Mucosa of gallbladder (tissue), 1 donor: ENCODE results near the gene PTMA. TPM values are rescaled to one million over a fixed set of nuclear protein-coding genes. Genes with fewer than 3 reads are reported as not detected.
"Not testable (repeated sequence)": the region's sequence is repeated elsewhere in the genome, so short reads cannot be mapped to it uniquely, and the experiment has no call there.

Experiments
- DNase-seq: peaks from one replicate; pipeline ENCODE4 v3.0.0-alpha.2; 2020; ENCODE audit warnings: low spot score
- total RNA-seq: library from RNA; stranded (reverse); gene quantifications from one replicate; pipeline ENCODE4 v1.2.1, GENCODE V29; 2021
- donor health status: DM: no; HTN: no; CAD: no.

PTMA gene
- total RNA-seq, 1 donor from 2014 or later = 763 TPM

DNA sequence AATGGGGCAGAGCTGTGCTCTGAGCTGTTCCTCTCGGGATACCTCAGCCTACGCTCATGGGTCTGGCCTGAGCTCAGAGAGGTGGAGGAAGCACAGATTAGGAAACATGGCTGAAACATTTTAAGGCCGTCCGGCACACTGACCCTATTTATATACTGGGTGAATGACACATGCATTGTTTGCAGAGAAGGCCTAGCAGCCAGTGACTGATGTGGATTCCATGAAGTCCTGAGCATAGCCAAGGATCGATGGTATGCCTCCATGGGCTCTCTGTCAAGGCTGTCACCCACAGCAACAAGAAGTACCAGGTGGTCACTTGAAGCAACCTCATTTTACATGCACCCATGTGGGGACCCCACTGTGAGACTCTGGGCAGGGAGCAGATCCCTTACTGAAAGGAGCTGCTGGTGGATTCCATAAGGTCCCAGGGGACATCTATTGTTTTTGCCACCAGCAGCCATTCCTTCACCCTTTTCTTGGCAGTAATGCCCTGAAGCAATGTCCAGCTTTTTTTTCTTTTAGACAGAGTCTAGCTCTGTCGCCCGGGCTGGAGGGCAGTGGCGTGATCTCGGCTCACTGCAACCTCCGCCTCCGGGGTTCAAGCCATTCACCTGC lies 8.4 kb downstream of the PTMA start:
- no peak for DNase-seq

DNA sequence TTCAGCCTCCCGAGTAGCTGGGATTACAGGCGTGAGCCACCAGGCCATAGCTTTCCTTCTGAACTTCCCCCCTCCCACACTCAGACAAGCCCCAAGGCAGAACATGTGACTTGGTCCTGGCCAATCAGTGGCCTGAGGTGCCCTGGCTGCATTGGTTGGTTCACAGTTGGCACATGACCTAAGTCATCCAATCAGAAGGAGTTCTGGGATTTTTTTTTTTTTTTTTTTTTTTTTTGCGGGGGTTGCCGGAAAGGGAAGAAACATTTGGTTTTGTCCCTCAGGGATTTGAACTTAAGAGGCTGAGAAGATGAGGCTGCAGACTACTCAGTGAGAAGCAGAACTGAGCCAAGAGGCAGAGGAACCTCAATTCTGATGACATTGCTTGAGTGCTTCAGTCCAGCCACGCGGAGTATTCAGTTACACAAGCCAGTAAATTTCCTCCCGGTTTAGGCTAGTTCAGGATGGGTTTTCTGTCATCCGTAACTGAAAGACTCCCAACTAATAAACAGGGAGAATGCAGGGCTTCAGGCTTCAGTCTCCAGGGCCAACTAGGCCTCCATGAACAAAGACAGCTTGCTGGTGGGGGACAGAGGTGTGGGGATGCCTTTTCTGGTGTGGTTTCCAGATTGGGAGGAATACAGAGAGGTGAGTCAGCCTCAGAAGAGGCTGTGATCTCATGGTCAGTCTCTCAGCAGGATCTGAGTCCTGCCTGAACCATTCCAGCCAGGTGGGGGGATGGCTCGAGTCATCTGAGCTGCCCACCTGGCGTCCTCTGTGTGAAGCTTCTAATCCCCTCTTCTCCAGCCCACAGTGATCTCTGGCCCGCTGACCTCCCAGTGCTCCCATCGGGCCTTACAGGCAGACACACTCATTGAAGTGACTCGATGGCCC lies 9.2 kb downstream of the PTMA start:
- no peak for DNase-seq

DNA sequence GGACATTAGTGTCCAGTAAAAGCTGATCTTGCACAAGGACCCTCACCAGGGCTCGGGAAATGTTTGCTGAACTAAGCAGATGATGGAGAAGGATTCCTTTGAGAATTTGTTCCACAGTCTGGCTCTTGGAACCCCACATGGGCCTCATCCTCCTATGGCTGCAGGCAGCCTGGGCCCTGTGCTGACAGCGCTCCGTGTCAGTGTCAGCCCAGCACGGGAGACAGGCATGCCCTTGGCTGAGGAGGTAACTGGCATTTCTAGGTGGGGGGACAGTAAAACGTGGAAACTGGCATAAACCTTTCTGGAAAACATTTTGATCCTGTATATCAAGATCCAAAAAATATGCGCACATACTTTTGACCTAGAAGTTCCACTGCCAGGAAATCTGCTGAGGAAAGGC lies 10.5 kb downstream of the PTMA start:
- DNase-seq = no peak

DNA sequence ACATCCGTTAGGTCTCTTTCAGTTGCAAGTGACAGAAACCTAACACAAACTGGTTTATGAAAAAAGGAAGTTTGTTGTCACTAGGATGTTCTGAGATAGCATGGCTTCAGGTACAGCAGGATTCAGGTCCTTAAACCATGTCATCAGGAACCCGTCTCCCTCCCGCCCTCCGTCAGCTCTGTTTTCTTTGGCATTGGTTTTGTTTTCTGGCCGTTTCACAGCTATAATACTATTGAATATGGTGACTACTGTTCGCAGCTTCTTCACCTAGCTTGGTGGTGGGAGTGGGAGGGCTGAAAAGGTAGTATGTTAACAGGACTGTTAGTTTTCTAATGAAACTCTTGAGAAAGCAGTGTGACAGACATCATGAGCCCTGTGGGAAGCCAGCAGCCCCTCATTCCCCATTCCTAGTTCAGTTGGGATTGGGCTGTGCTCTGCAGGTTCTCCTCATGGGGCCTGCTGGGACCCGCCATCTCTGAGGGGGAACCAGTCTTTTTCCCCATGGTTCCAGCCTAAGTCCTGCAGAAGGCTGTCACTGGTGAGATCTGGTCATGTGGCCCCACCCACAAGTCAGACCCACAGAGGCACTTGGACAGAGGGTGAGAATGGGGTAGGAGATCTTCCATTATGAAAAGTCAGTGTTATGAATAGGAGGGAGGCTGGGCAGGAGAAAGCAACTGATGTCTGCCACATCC lies 12.1 kb downstream of the PTMA start:
- no peak for DNase-seq

DNA sequence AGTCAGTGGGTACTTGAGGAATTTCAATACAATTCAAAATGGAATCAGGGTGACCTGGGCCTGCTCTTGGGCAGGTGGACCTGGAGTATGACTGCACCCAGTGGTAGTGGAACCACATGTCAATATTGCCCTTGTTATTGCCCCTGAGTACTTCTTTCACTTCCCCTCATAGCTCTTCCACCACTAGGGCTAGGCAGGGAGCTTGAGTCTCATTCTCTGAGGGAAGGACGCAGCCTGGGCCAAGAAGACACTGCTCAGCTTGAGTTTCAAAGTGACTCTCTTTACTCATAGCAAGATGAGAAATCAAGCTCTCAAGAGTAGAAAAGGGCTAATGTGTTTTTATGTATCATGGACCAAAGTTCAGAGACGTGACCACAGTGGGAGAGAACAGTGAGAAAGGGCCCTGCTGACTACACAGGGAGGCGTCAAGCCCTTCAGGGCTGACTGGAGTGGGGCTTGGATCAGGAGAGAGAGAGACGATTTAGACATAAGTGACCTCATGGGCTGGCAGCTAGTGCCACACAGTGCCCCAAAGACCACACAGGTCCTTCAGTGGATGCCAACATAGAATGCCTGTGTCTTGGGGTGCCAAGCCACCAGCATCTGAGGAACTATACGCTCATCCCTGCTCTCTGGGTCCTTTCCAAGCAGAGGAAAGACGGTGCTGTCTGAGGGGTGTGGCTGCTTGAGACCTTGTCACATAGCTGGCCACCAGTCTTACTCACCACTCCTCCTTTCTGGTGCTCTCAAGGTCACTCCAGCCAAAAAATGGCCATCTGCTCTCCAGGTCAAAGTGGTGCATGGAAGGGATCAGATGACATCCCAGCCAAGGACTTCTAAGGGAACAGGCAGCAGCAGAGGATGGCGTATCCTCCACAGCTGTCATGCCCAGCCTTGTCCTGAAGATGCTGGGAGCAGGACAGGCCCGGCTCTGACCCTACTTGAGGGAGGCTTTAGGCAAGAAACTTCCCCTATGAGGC lies 13.0 kb downstream of the PTMA start:
- DNase-seq = no peak

DNA sequence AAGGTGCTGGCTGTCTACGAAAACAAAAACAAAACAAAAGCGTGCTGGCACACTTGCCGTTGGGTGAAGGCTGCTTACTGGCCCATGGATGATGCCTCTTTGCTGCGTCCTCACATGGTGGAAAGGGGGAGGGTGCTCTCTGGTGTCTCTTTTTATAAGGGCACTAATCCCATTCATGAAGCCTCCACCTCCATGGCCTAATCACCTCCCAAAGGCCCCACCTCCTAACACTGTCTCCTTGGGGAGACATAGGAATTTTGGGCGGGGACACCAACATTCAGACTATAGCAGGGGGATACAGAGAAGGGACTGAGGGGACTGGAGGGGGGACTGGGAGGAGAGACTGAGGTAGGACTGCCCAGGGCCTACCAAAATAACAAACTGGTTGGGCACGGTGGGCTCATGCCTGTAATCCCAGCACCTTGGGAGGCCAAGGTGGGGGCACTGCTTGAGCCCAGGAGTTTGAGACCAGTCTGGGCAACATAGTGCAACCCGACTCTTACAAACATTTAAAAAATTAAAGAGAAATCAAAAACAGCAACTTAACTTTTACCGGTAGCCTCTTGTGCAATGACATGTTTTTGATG lies 14.5 kb downstream of the PTMA start:
- DNase-seq = no peak

DNA sequence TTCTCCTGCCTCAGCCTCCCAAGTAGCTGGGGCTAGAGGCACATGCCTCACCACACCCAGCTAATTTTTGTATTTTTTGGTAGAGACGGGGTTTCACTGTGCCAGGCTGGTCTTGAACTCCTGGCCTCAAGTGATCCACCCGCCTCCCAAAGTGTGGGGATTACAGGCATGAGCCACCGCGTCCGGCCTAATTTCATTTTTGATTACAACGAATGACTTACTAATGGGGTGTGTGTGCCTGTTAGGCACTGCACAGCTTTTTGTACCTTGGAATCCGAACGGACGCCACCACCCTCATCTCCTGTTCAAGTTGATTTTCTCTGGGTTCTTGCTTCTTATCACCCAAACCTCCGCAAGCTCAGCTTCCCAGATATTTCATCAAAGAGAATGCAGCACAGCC lies 17.2 kb downstream of the PTMA start:
- no peak for DNase-seq

DNA sequence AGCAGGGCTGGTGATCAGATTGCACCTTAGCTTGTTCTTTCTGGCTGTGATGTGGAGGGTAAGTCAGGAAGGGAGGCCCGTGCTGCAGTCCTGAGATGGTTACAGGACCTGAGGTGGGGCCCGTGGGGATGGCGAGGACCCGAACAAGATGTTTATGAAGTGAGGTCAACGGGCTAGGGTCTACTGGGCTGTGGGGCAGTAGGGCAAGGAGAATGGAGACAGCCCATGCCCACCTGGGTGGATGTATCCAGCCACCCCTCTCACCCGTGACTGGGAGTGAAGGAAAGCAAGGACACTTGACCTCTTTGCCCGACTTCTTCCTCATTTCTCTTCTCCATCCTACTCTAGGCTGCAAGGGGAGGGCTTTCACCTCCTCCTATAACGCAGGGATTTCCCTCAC lies 18.0 kb downstream of the PTMA start:
- DNase-seq = no peak

DNA sequence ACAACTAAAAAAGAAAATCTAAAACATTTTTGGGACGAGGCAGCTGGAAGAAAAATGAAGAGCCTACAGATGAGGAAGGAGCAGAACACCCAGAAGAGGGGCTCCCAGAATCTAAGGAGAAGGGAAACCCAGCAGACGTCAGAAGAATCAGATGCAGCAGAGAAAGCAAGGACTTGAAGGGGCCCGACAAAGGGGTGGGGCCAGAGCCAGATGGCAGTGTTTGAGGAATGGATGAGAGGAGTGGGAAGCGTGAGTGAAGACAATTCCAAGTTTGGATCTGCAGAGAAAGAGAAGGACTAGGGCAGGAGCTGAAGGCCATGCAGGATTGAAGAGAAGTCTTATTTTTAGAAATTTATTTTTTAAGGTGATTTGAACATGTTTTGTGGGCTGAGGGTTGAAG lies 19.3 kb downstream of the PTMA start:
- DNase-seq = no peak

DNA sequence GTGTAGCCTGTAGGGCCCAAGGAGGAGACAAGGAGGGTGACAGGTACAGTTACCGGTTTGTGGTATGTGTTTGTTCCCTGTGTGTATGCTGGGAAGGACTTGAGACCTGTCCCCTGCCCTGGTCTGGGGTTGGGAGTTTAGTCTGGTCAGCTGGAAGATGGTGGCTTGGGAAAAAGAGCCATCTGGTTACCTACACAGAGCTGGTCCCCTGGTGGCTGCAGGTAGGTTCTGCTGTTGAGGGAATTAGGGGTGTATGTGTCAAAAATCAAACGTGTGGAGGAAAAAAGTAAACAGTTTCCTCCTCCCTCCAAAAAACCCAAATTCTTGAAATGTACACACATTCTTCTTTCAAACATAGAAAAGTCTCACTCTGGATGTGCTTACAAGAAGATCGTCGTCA lies 24.3 kb downstream of the PTMA start:
- no peak for DNase-seq

DNA sequence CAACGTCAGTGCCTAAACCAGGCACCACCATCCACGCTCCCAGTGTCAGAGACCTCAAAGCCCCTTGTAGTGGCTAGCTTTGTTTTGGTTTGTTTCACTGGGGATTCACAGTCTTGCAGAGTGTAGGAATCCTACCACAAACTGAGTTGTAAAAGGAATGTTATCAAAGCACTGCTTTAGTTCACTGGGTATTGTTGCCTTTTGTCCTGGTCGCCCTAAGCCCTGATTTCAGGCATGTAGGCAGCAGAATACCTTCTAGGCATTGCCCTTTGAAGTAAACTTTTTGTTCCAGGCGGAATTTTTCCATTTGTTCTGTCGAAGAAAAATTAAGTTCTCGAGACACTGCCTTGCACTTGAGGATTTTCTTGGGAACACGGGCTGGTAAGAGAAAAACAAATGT lies 29.4 kb downstream of the PTMA start:
- no peak for DNase-seq

DNA sequence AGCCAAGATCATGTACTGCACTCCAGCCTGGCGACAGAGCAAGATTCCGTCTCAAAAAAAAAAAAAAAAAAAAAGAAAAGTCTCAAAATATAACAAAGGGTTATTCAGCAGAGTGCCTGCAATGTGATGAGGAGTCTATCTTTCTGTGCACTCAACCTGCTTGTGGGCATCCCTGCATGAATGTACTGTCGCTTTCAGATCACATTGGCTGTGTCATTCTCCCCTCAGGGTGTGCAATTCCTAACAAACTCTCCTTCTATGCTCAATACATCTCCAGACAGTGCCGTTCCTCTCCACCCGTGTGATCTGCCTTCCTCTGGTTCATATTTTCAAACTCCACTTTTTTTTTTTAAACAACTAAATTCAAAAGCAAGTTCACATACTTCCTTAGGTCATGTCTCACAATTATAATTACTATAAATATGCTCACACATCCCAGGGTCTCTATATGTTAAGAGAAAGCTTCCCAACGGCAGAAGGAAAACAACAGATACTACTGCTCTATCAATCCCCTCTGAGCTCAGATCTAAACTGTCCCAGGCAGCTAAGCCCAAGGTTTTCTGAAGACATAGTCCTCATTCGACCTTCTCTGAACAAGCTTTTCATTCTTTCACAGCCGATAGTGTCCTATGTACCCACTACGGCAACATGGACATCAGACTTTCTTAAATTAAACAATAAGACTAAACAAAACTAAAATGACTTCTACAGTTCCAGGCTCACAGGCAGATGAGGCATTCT lies 35.2 kb downstream of the PTMA start:
- DNase-seq = no peak

DNA sequence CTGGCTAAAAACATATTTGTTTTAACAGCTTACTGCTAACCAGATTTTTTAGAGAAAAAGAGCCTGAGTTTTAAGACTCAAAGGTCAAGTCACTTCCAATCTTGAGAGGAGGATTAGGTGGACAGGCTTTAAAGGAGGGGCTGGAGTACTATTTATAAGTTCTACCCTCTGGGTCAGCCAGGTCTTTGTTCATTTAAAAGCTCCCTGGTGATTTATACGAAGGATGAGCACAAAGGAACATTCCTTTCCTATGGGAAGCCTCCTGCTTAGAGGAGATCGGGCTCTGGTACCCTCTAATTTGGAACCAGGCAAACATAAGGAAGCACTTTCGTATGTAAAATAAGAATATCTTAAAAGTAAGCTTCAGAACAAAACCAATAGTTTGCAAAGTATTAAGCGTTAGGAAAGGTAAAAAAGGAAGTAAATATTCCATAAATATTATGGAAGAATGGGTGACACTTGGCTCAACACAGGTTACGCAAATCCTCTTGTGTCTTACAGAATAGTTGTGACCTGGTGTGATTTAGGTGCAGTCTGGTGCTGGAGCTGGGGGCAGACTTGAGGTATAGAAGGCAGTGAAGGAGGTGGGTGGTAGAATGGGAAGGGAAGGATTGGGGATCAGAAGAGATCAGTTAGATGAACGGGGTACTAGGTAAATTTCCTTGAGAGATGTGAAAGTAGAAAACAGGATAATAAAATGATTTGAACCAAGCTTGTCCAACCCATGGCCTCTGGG lies 37.1 kb downstream of the PTMA start:
- DNase-seq = no peak

DNA sequence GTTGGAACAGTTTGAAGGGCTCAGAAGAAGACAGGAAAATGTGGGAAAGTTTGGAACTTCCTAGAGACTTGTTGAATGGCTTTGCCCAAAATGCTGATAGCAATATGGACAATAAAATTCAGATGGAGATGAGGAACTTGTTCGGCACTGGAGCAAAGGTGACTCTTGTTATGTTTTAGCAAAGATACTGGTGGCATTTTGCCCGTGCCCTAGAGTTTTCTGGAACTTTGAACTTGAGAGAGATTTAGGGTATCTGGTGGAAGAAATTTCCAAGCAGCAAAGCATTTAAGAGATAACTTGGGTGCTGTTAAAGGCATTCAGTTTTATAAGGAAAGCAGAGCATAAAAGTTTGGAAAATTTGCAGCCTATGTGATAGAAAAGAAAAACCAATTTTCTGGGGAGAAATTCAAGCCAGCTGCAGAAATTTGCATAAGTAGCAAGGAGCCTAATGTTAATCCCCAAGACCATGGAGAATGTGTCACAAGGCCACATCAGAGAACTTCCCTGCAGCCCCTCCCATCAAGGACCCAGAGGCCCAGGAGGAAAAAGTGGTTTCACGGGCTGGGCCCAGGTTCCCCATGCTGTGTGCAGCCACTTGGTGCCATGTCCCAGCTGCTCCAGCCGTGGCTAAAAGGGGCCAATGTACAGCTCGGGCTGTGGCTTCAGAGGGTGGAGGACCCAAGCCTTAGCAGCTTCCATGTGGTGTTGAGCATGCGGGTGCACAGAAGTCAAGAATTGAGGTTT lies 40.0 kb downstream of the PTMA start:
- DNase-seq = not testable (repeated sequence)

DNA sequence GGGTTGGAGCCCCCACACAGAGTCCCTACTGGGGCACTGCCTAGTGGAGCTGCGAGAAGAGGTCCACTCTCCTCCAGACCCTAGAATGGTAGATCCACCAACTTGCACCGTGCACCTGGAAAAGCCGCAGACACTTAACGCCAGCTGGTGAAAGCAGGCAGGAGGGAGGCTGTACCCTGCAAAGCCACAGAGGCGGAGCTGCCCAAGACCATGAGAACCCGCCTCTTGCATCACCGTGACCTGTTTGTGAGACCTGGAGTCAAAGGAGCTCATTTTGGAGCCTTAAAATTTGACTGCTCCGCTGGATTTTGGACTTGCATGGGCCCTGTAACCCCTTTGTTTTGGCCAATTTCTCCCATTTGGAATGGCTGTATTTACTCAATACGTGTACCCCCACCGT lies 40.7 kb downstream of the PTMA start:
- DNase-seq = not testable (repeated sequence)

DNA sequence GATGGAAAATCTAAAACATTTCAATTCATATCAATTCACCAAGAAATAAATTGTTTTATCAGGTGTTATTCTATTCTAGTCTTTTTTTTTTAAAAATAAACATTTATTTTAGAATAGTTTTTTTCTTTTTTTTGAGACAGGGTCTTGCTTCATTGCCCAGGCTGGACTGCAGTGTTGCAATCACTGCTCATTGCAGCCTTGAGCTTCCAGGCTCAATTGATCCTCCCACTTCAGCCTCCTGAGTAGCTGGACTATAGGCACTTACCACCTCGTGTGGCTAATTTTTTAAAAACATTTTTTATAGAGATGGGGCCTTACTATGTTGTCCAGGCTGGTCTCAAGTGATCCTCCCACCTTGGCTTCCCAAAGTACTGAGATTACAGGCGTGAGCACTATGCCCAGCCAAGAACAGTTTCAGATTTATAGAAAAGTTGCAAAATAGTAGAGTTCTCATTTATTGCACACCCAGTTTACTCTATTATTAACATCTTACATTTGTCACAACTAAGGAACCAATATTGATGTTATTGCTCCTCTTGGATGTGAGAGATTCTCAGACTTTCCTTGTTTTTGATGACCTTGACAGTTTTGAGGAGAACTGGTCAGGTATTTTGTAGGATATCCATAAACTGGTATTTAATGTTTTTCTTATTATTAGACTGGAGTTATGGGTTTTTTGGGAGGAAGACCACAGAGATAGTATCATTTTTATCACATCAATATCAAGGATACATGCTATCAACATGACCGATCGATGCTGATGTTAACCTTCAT lies 42.9 kb downstream of the PTMA start:
- no peak for DNase-seq

DNA sequence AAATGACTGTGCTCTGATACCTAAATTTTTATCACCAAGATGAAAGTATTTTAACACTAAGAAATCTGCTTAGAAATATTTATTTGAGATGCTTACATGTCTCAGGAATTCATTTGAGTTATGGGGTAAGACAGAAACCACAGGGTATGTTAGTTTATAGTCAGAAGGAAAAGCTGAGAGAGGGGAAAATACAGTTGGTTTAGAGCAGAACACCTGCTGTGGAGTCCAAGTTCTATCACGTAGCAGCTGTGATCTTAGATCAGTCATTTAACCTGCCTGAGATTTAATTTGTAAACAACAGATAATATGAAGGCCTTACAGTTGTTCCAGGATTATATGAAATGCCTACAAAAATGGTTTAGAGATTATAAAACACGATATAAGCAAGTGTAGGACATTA lies 43.7 kb downstream of the PTMA start:
- DNase-seq = no peak

DNA sequence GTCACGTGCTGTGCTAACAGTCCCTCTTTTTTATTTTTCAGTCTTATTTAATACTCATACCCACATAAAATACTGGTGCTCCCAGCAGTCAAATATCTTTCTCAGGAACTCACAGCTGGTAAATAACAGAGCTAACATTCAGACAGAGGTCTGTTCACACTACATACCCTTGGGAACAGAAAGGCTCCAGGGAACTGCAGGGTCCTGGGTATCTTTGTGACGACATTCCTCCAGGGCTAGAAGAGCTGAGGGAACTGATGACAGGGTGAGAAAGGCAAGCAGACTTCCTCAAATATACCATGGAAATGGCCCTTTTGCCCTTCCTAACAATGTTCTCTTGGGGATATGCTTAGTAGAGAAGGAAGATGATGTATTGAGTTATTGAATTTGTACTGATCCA lies 53.4 kb downstream of the PTMA start:
- no peak for DNase-seq
